GM18520 (cell line): ENCODE data around the gene NFIA.
A peak's percentile ranks its signal among the peaks of the same experiment; 100 is the strongest.
"Not testable (repeated sequence)": the region's sequence is repeated elsewhere in the genome, so short reads cannot be mapped to it uniquely, and the experiment has no call there.

Source experiments
- ATAC-seq: cut with Tn5 transposase; IDR thresholded peaks from one replicate; pipeline ENCODE4 v1.9.1; 2021; ENCODE audit not compliant: unreplicated experiment

Gene NFIA

GRCh38 chr1:61264825-61265242, 182.5 kb downstream of the NFIA start:
- no peak for ATAC-seq

- ATAC-seq: no peak
Observed at GRCh38 chr1:61265665-61266064, 183.3 kb downstream of the NFIA start.

GRCh38 chr1:61266738-61267137, 184.4 kb downstream of the NFIA start:
- no peak for ATAC-seq

- no peak for ATAC-seq
Observed at GRCh38 chr1:61268546-61269240, 186.3 kb downstream of the NFIA start.

GRCh38 chr1:61269602-61270001, 187.2 kb downstream of the NFIA start:
- no peak for ATAC-seq

GRCh38 chr1:61270107-61270506, 187.7 kb downstream of the NFIA start:
- no peak for ATAC-seq

- peak; percentile 86 for ATAC-seq
Observed at GRCh38 chr1:61270761-61271411, 188.5 kb downstream of the NFIA start.

GRCh38 chr1:61271412-61271789, 189.0 kb downstream of the NFIA start:
- ATAC-seq: no peak

GRCh38 chr1:61273167-61273705, 190.9 kb downstream of the NFIA start:
- no peak for ATAC-seq

GRCh38 chr1:61273861-61274260, 191.5 kb downstream of the NFIA start:
- ATAC-seq: no peak

GRCh38 chr1:61274939-61275338, 192.6 kb downstream of the NFIA start:
- no peak for ATAC-seq

- no peak for ATAC-seq
Observed at GRCh38 chr1:61276246-61276645, 193.9 kb downstream of the NFIA start.

GRCh38 chr1:61277121-61277690, 194.8 kb downstream of the NFIA start:
- no peak for ATAC-seq

GRCh38 chr1:61278503-61278902, 196.1 kb downstream of the NFIA start:
- ATAC-seq: not testable (repeated sequence)

GRCh38 chr1:61278966-61279365, 196.6 kb downstream of the NFIA start:
- no peak for ATAC-seq

- ATAC-seq: no peak
Observed at GRCh38 chr1:61279570-61279969, 197.2 kb downstream of the NFIA start.

GRCh38 chr1:61280452-61280851, 198.1 kb downstream of the NFIA start:
- no peak for ATAC-seq

- no peak for ATAC-seq
Observed at GRCh38 chr1:61282387-61282786, 200.0 kb downstream of the NFIA start.

GRCh38 chr1:61284248-61284854, 202.0 kb downstream of the NFIA start:
- no peak for ATAC-seq

- no peak for ATAC-seq
Observed at GRCh38 chr1:61284936-61285335, 202.6 kb downstream of the NFIA start.

GRCh38 chr1:61285371-61285885, 203.1 kb downstream of the NFIA start:
- no peak for ATAC-seq
